HG02678 (cell line): Measurements from ENCODE around the gene TLR5.
A peak's percentile ranks its signal among the peaks of the same experiment; 100 is the strongest.

Experiments
- ATAC-seq: cut with Tn5 transposase; IDR thresholded peaks from one replicate; pipeline ENCODE4 v1.9.1; 2021; ENCODE audit warnings: mild to moderate bottlenecking, moderate library complexity; ENCODE audit not compliant: unreplicated experiment

The TLR5 gene

DNA sequence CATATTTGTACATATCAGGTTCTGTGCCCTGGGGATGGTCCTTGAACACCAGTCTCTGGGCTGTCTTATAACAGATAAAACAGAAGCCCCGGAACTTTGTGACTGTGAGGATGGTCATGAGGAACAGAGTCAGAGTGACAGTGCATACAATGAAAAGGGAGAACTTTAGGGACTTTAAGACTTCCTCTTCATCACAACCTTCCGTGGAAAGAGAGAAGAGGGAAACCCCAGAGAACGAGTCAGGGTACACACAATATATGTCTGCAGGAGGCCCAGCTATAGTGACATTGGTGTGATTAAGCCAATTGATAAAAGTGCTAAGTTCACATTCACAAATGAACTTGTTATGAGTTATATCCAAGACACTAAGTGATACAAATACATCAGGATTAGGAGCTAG lies 32.1 kb downstream of the TLR5 start:
- no peak for ATAC-seq

DNA sequence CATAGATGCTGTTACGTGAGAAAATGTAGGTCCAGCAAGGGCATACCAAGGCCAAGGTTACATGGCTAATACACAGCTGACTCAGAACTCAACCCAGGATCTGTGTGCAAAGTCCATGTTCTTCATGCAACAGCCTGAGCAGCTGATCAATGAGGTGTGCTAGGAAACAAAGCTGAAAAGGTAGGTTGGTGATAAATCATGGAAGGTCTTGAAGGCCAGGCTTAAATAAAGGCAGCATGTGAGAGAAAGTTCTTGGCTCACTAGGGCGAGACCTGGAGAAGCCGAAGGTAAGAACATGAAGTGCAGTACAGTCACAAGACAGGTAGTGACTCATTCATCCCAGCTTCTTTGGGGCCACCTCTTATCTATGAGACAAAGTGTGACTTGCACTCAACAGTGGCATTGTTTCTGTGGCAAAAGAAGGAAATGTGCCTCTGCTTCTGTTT lies 33.4 kb downstream of the TLR5 start:
- ATAC-seq, result no peak

DNA sequence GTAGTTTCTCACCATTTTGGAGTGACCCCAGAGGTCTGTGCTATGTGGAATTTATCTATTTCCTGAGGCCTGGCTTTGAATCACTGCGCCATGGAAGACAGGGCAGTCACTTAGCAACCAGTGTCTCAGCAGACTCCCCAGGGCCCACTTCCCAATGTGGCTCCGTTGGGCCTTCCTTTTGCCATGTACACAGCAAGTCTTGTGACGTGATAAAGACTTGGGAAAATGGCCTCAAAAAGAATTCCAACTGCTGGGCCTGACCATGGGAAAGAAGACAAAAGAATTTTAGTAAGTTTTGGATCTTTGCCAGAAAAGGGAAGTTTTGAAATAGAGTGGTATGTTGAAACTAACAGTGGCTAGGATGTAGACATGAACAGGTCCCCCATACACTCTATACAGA lies 36.2 kb downstream of the TLR5 start:
- ATAC-seq, result no peak

- ATAC-seq, result no peak
These were observed 37.5 kb downstream of the TLR5 start for GRCh38 chr1:223105568-223105967.

DNA sequence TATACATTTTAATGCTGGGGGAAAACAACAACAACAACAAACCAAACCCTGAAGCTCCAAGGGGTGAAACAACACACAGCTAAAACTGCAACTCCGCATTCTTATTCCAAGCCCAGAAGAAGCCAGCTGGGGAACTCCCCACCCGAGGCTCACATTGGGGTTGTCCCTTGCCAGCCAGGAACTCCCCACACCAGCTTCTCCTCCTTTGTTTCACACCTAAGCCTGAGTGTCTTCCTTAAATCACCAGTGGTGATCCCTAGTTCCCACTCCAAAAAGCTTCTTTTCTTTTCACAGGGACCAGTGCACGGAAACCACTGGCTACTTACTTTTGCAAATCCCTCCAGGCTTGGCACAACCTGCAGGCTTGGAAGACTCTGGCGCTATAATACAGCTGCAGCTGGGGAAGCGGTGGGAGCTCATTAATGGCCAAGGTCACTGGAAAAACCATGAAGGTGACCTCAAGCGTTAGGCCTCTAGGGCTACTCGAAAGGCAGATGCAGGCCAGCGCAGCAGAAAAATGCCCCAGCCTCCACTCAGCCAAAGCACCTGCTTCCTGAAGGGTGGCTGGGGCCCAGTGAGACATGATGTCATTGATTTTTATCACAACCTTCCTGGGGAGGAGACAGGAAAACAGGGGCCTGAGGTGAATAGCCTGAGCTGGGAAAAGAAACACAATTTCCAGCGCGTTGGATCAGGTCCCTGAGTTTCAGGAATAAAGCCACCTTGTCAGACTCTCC lies 40.1 kb downstream of the TLR5 start:
- no peak for ATAC-seq

GRCh38 chr1:223097713-223098112 lies 45.3 kb downstream of the TLR5 start:
- no peak for ATAC-seq

GRCh38 chr1:223095870-223096269 lies 47.2 kb downstream of the TLR5 start:
- ATAC-seq, result no peak

GRCh38 chr1:223091896-223092295 lies 51.2 kb downstream of the TLR5 start:
- ATAC-seq, result no peak

- no peak for ATAC-seq
These were observed 53.8 kb downstream of the TLR5 start for GRCh38 chr1:223089250-223089649.

DNA sequence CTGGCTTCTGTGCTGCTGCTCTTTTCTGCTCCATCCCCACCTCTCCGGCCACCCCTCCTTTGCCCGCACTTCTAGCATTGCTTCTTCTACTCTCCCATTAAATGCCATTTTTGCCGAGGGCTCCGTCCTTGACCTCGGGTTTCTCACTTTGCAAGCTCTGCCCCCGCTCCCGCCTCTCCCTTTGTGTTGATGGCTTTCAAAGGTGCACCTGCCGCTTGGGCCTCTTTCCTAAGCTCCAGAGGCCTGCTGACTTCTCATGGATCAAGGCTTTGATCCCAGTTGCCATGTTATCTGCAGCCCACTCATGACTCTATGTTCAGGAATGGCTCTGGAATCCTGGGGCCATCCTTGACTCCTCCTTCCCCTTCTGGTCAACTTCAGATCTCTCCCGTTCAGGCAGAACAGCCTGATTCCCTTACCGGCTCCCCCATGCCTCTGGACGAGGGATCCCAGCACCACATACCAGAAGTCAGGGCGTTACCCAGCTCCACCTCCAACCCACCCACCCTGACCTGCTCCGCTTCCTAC lies 54.3 kb downstream of the TLR5 start:
- ATAC-seq, result no peak

DNA sequence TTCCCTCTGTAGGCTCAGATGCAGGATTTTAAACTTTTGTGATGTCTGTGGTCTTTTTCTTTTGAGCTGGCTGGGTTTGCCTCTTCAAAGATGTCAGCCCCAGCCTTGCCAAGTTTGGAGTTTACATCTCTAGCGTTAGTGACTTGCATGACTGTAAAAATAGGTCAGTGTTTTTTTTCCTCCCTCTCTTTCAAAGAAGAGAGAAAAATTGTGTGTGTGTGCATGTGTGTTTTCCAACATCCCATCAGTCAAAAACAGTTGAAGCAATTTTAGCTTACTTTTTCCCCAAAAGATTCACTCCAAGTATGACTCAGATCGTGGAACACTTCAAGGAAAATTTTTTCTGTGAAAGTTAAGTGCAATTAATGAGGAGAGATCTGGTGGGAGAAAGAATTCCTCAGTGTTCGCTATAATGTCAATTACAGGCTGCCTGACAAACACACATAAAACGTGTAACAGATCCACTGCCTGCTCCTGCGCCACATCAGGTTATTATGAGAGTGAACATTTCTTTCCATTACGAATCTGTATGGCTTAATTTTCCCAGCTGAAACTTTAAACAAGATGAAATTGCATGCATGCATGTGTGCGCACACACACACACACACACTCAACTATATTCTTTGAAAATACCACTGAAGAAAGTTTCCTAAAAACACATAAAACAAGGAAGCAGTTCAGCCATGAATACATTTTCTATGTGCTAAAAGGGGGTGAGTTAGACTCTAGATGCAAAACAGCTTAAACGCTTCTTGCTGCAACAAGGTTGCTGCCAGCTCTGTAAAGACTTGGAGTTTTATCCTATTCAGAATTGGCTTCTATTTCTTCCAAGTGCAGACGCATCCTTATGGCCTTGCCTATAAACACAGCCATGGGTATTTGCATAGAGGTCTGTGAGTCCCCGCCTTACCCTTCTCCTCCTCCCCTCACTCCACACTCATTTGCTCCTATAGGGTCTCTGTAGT lies 55.5 kb downstream of the TLR5 start:
- ATAC-seq, result no peak

GRCh38 chr1:223084464-223084866 lies 58.6 kb downstream of the TLR5 start:
- ATAC-seq, result no peak

GRCh38 chr1:223083831-223084230 lies 59.2 kb downstream of the TLR5 start:
- no peak for ATAC-seq

- no peak for ATAC-seq
These were observed 60.1 kb downstream of the TLR5 start for GRCh38 chr1:223082914-223083313.

DNA sequence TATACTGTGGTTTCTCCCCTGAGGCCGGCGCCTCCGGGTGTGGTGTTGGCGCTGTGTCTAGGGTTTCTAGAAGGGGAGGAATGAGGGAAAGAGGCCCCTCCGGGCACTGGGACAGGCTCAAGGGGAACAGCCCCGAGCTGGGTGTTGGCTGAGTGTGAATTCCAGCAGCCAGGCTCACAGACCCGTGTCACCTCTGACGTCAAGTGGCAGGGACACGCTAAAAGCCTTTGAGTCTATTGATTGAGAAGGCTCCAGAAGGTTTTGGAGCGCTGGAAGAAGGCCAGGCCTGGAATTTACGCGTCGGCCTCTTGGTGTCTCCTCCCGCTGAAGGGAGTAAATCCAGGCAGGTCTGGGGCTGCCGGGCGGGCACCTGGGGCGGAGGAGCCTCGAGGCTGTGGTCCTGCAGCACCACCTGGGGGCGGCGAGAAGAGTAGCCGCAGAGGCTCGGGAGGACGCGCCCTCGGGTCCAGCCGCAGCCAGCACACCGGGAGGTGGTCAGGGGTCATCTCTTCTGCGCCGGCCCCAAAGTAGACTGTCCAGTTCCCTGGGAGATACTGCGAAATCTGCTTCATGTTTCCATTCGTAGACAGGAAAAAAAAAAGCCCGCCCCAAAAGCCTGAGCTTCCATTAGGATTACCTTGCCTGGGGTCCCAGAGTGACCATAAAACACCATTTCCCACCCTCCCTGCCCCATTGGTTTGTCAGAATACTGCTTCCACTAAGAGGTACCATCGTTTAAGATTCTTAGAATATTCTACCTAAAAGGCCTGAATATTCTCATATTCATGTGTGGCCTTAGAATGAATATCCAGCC lies 61.7 kb downstream of the TLR5 start:
- ATAC-seq, result peak; percentile 98

- no peak for ATAC-seq
These were observed 63.5 kb downstream of the TLR5 start for GRCh38 chr1:223079498-223079897.

- ATAC-seq, result no peak
These were observed 65.7 kb downstream of the TLR5 start for GRCh38 chr1:223077247-223077833.

GRCh38 chr1:223076362-223076761 lies 66.7 kb downstream of the TLR5 start:
- no peak for ATAC-seq

GRCh38 chr1:223075834-223076233 lies 67.2 kb downstream of the TLR5 start:
- ATAC-seq, result no peak
